GM23248 (cell line): ENCODE results near the gene PRF1.

Experiments
- EZH2 ChIP-seq: fragments of 200-600 bp; sonication (generic); IDR thresholded peaks from 2 replicates; pipeline ENCODE4 v1.6.1; 2018; ENCODE audit warnings: antibody characterized with exemption, mild to moderate bottlenecking; ENCODE audit not compliant: insufficient read depth, poor library complexity, severe bottlenecking
- EZH2phosphoT487 ChIP-seq: fragments of 200-600 bp; sonication (generic); IDR thresholded peaks from 2 replicates; pipeline ENCODE4 v1.6.1; 2018; ENCODE audit warnings: antibody characterized with exemption, moderate library complexity, mild to moderate bottlenecking, low read depth; ENCODE audit not compliant: insufficient read depth

GRCh38 chr10:70651661-70652060 is 49.1 kb upstream of the PRF1 start:
- TF ChIP-seq EZH2 (no peak), EZH2phosphoT487 (no peak)
